OCI-LY1 (cell line): Measurements from ENCODE around the gene SLC25A26.

ENCODE experiments used
- CTCF ChIP-seq: fragments of 200-600 bp; sonication (generic), shearing (Covaris generic); IDR thresholded peaks from 2 replicates; pipeline ENCODE4 v1.5.1; 2017; ENCODE audit warnings: mild to moderate bottlenecking, antibody characterized with exemption, low read length, moderate library complexity, mixed read lengths
- EZH2 ChIP-seq: fragments of 200-600 bp; sonication (generic), shearing (Covaris generic); IDR thresholded peaks from 2 replicates; pipeline ENCODE4 v1.8.0; 2017; ENCODE audit warnings: borderline replicate concordance, mixed run types, mild to moderate bottlenecking, antibody characterized with exemption, low read length, moderate library complexity, mixed read lengths

DNA sequence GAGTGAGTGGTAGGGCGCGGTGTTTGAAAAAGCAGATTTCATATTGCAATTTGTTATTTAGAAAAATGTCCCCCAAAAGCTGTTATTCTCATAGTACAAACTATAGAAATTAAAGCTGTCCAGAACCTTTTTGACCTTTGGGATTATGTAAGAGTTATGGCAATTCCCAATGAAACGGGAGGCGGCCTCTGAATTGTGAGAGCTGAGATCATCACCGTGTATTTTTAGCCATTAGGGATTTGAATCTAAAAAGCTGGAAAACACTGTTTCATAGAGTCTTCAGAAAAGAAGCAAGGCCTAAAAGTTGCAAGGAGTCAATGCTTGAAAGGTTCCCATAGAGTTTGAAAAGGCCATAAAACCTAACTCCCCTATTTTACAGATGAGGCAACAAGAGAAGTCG is 38.6 kb upstream of the SLC25A26 start:
- TF ChIP-seq CTCF = no peak
- TF ChIP-seq EZH2 = no peak
